NB4 (cell line): Measurements from ENCODE around the gene PHRF1.

Experiments
- DNase-seq: peaks from one replicate; pipeline ENCODE4 v3.0.0; 2010; ENCODE audit warnings: low read depth
- H3K4me3 ChIP-seq: one replicate; pipeline ENCODE4 v1.5.1; 2011; ENCODE audit warnings: mild to moderate bottlenecking, low read depth, low read length, moderate library complexity
- MYC ChIP-seq: IDR thresholded peaks from 2 replicates; pipeline ENCODE4 v1.6.1; 2011; ENCODE audit warnings: low read depth, low read length
- POLR2A ChIP-seq: IDR thresholded peaks from 2 replicates; pipeline ENCODE4 v1.6.1; 2011; ENCODE audit warnings: mild to moderate bottlenecking; ENCODE audit not compliant: insufficient read length; ENCODE audit errors: extremely low read depth
- TF ChIP-seq, protein P1 (sequence below): IDR thresholded peaks from one replicate; pipeline ENCODE4 v1.5.1; 2012; ENCODE audit warnings: low read depth, low read length
- TF ChIP-seq, protein P2 (sequence below): IDR thresholded peaks from 2 replicates; pipeline ENCODE4 v1.6.1; 2011; ENCODE audit warnings: low read depth, low read length

The PHRF1 gene

DNA sequence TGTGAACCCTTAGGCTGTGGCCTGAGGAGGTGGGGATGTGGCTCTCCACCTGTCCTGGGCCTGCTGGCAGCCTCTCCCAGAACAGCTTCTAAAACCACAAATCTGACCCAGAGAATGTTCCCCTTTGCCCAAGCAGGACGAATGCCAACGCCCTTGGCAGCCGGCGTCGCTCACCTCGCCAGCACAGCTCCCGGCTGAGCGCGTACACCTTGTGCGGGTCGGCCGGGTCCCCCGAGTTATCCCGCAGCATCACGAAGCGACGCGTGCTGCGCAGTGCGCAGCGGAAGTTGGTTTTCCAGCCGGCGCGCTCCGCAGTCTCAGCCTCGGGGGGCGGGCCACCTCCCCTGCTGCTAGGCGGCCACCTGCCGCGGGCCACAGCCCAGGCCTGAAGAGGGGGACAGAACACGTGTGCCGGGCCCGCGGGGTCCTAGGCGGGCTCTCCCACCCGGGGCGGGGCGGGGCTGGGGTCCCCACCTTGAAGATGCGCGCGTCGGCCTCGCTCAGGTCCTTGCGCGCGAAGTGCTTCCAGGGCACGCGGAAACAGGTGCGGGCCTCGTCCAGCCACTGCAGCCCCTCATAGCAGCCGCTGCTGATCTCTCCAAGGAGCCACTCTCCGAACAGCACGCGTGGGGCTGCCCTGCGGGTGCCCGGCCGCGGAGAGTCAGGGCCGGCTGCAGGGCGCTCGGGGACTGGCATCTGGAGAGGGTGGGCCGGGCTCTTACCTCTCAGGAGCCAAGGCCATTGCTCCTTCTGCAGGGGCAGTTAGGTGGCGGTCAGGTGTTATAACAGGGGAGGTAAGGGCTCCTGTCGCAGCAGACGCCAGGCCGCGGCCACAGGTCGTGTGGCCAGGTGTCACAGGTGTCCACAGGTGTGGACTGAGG, 38.6 kb downstream of the PHRF1 start:
- DNase-seq, result no peak
- H3K4me3 ChIP-seq, result peak overlapping the region; percentile 60
- TF ChIP-seq POLR2A (no peak), MYC (no peak)
- TF ChIP-seq, protein P1, sequence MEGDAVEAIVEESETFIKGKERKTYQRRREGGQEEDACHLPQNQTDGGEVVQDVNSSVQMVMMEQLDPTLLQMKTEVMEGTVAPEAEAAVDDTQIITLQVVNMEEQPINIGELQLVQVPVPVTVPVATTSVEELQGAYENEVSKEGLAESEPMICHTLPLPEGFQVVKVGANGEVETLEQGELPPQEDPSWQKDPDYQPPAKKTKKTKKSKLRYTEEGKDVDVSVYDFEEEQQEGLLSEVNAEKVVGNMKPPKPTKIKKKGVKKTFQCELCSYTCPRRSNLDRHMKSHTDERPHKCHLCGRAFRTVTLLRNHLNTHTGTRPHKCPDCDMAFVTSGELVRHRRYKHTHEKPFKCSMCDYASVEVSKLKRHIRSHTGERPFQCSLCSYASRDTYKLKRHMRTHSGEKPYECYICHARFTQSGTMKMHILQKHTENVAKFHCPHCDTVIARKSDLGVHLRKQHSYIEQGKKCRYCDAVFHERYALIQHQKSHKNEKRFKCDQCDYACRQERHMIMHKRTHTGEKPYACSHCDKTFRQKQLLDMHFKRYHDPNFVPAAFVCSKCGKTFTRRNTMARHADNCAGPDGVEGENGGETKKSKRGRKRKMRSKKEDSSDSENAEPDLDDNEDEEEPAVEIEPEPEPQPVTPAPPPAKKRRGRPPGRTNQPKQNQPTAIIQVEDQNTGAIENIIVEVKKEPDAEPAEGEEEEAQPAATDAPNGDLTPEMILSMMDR, result no peak
- TF ChIP-seq, protein P2, sequence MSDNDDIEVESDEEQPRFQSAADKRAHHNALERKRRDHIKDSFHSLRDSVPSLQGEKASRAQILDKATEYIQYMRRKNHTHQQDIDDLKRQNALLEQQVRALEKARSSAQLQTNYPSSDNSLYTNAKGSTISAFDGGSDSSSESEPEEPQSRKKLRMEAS, result no peak

DNA sequence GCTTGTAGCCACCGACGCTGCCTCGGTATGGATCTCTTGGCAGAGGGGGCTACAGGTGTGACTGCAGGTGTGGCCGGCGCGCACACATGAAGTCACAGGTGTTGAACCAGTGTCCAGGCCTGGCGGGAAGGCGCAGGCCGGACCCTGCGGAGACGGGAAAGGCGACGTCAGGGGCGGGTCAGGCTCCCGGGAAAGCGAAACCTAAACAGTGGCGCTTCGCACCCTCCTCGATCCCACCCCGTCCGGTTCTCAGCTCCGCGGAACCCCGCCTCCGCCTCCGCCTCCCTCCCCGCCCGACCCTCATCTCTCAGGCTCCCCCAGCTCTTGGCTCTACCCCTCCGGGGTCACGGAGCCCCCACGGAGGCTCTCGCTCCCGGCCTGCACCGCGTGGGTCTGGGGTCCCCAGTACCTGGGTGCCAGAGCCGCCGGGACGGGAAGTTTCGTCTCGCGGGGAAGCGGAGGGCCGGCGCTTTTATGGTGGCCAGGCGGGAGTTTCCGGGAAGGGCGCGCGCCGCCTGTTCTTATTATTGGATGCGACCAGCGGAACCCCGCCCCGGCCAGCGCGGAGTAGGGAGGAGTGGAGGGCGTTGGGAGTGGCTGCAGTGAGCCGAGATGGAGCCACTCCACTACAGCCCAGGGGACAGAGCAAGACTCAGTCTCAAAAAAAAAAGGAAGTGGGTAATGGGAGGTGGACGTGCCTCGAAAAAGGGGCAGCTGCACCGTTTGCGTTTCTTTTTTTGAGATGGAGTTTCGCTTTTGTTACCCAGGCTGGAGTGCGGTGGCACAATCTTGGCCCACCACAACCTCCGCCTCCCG, 39.4 kb downstream of the PHRF1 start, which contains the start of gene IRF7:
Gene IRF7 (minus strand): TSS at position 447 of the 816 bp plus-strand sequence. CDS start 586 bp downstream, outside the sequence.
- H3K4me3 ChIP-seq, result peak within 1 kb of the TSS; percentile 60
- DNase-seq, result peak; percentile 98
- TF ChIP-seq, protein P1, result no peak
- TF ChIP-seq MYC (peak; percentile 30; the same call in 1 of the 2 replicates), POLR2A (peak; percentile 49)
- TF ChIP-seq, protein P2, result 0 out of 2 replicates have a peak, but pooled peaks have one; percentile 15

DNA sequence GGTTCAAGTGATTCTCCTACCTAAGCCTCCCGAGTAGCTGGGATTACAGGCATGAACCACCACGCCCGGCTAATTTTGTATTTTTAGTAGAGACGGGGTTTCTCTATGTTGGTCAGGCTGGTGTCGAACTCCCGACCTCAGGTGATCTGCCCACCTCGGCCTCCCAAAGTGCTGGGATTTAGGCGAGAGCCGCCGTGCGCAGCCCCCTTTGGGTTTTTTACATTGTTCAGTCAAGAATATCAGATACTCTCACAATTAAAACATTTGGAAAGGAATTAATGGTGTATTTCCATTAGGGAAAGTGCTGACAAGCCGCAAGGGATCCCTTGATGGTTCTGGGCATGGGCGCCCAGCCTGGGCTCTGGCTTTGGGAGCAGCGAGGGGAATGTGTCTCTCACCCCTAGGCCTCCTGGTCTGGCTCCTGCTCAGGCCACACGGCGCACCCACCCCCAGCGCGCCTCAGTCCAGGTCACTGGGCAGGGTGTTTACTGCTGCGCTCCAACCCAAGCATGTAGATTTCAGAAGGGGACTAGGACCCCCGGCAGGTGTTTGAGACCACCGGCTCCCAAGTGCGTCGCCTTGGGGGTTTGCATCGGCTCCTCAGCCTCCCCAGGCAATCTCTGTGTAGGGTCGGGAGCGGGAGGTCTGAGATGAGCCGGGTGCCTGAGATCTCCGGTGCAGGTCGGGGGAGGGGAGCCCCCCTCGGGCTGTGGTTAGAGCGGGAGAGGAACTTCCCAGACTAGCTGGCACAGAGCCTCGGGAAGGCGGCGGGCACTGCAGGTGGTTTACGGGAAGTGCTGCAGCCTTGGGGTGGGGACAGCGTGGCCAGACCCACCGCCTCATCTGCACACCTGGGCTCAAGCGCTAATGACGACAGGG, 40.3 kb downstream of the PHRF1 start:
- peak overlapping the region; percentile 25 for H3K4me3 ChIP-seq
- TF ChIP-seq MYC, result no peak
- TF ChIP-seq, protein P2, result no peak
- no peak for DNase-seq

DNA sequence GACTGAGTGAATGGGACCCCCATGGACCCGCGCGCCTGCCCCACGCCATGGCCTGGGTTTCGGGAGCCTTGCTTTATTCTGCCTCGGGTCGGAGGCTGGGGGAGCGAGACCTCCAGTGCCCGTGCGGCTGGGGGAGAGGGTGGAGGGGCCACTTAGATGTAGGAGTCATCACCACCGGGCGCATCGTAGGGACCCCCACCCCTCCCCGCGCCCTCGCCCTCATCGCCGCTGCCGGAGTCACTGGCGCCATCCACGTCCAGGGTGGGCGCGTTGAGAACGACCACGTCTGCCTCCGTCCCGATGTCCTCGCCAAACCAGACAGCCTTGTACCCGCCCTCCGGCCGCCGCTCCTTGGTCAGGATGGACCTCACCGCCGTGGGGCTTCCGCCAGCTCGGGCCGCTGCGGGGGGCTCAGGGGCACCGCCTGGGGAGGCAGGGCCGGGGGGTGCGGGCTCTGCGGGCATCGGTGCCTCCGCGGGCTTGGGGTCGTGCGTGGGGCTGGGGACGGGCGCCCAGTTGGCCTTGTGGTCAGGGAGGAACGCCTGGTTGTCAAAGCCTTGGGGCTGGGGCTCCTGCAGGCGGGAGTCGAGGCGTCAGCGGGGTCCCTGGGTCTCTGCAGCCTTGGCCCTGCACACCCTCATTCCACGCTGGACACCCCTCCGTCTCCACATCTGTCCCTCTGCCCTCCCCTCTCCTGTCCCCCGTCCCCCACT, 41.1 kb downstream of the PHRF1 start:
- no peak overlapping the region for H3K4me3 ChIP-seq
- TF ChIP-seq, protein P2, result no peak
- TF ChIP-seq, protein P1, result no peak
- TF ChIP-seq MYC, result no peak
- no peak for TF ChIP-seq POLR2A
- no peak for DNase-seq

DNA sequence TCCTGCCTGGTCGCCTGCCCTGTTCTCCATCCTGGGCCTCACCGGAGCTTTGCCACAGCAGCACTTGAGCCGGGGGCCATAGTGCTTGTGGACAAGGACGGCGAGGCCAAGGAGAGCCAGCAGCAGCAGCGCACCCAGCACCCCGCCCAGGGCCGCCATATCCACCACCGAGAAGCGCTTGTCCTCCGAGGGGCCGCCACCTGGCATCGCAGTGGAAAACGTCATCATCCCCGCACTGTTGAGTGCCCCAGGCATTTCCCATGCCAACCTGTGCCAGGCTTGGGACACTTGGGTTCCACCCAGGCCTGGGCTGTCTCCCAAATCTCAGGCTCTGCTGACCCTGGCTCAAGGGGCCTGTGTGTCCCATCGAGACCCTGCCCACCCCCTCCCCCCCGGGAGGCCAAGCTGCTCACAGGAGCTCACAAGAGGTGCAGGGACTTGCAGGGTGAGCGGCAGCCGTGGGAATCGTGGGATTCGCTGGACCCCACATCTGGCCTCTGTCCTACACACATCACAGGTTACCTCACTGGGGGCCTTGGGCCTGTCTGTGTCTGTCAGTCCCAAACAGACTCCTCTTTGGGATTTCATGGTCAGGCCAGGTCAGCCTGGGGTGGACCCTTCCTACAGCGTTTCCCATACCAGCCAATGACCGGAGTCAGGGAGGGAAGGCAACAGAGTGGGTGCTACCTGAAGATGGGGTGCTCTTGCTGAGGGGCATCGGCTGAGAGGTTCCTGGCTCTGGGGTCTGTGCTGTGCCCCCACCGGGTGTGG, 41.8 kb downstream of the PHRF1 start:
- H3K4me3 ChIP-seq, result no peak overlapping the region
- TF ChIP-seq, protein P1, result no peak
- TF ChIP-seq, protein P2, result no peak
- no peak for TF ChIP-seq MYC
- no peak for TF ChIP-seq POLR2A
- no peak for DNase-seq
